Measurements from ENCODE around the gene RABL6.

Gene RABL6

GRCh38 chr9:136857166-136857565 is 49.4 kb downstream of the RABL6 start:
- ChIA-PET CTCF (no interaction called here), POLR2A (interaction anchor here (0.6 to 1.0 kb wide), 2 partner anchors 29 to 330 kb away, joined by 3 to 5 read pairs; partner anchors contain the start of gene TRAF2)
- Histone ChIP-seq H3K36me3 (ENCODE audit: control insufficient read depth in 2 of 2, insufficient read depth in 1 of 2, low read length in 2 of 2) (peaks cover 0 to 45% of the 10 kb centered on the region in 2 experiments; a peak in 1 of 3 replicates), H3K9me3 (ENCODE audit: control insufficient read depth, insufficient read depth, low read depth, low read length) (no peaks in the 10 kb centered on the region), H3K4me1 (ENCODE audit: control insufficient read depth, insufficient read depth, low read length) (no peaks in the 10 kb centered on the region), H3K27ac (ENCODE audit: extremely low read depth, low read depth, low read length) (no peak overlapping the region), H3K4me3 (ENCODE audit: low read depth, low read length) (no peak overlapping the region)
- TF ChIP-seq ZNF555 (tag by site-specific recombination; conservative IDR thresholded peaks at IDR 0.05) (no peak), ZNF777 (tag by site-specific recombination; IDR thresholded peaks at IDR 0.05; ENCODE audit: borderline replicate concordance) (no peak), ZBTB17 (tag by site-specific recombination; IDR thresholded peaks at IDR 0.05) (no peak), ZNF112 (tag by site-specific recombination; IDR thresholded peaks at IDR 0.05) (no peak), OVOL3 (tag by site-specific recombination; IDR thresholded peaks at IDR 0.05) (no peak), MZF1 (tag by site-specific recombination; IDR thresholded peaks at IDR 0.05; ENCODE audit: borderline replicate concordance) (no peak), ZNF19 (tag by site-specific recombination; IDR thresholded peaks at IDR 0.05; ENCODE audit: low read depth) (no peak), ZNF121 (tag by site-specific recombination; IDR thresholded peaks at IDR 0.05) (no peak), ZNF175 (tag by site-specific recombination; IDR thresholded peaks at IDR 0.05) (no peak), ZNF707 (tag by site-specific recombination; IDR thresholded peaks at IDR 0.05) (no peak), GLIS2 (tag by site-specific recombination; IDR thresholded peaks at IDR 0.05) (0 out of 2 replicates have a peak, but pooled peaks have one; percentile 8), TRIM28 (IDR thresholded peaks at IDR 0.05; ENCODE audit: borderline replicate concordance, low read length) (no peak), SALL2 (tag by site-specific recombination; IDR thresholded peaks at IDR 0.05; ENCODE audit: borderline replicate concordance) (no peak), ZNF280D (tag by site-specific recombination; IDR thresholded peaks at IDR 0.05) (no peak), RBAK (tag by site-specific recombination; IDR thresholded peaks at IDR 0.05) (no peak), ZNF654 (tag by site-specific recombination; IDR thresholded peaks at IDR 0.05; ENCODE audit: low read depth) (no peak), ZFP37 (tag by site-specific recombination; IDR thresholded peaks at IDR 0.05) (no peak), HIC1 (tag by site-specific recombination; IDR thresholded peaks at IDR 0.05) (peak; percentile 78), BCL11B (tag by site-specific recombination; IDR thresholded peaks at IDR 0.05; ENCODE audit: low read depth) (peak; percentile 42; the same call in 1 of the 2 replicates)

- Histone ChIP-seq H3K4me1 (ENCODE audit: control insufficient read depth, insufficient read depth, low read length) (no peaks in the 10 kb centered on the region), H3K4me3 (ENCODE audit: low read depth, low read length) (no peak overlapping the region), H3K36me3 (ENCODE audit: control insufficient read depth in 2 of 2, insufficient read depth in 1 of 2, low read length in 2 of 2) (peaks cover 0 to 49% of the 10 kb centered on the region in 2 experiments; a peak in 1 of 3 replicates), H3K9me3 (ENCODE audit: control insufficient read depth, insufficient read depth, low read depth, low read length) (no peaks in the 10 kb centered on the region), H3K27ac (ENCODE audit: extremely low read depth, low read depth, low read length) (no peak overlapping the region)
- CTCF ChIA-PET, result no interaction called here
- POLR2A ChIA-PET, result interaction anchor here (0.6 to 1.7 kb wide), 5 partner anchors 12 to 331 kb away, joined by 3 to 5 read pairs (median 3); partner anchors contain the start of genes AJM1 and TRAF2
- TF ChIP-seq ZNF223 (tag by site-specific recombination; IDR thresholded peaks at IDR 0.05) (peak; percentile 76; the same call in 1 of the 2 replicates), HIC1 (tag by site-specific recombination; IDR thresholded peaks at IDR 0.05) (peak; percentile 68; the same call in 1 of the 2 replicates), ZNF311 (tag by site-specific recombination; IDR thresholded peaks at IDR 0.05; ENCODE audit: borderline replicate concordance) (no peak), KLF1 (tag by site-specific recombination; IDR thresholded peaks at IDR 0.05) (0 out of 2 replicates have a peak, but pooled peaks have one; percentile 19)
These were observed 50.0 kb downstream of the RABL6 start for GRCh38 chr9:136857581-136858412.
